SW480 (cell line): ENCODE data around the gene TAS2R46.
"Not testable (repeated sequence)": the region's sequence is repeated elsewhere in the genome, so short reads cannot be mapped to it uniquely, and the experiment has no call there.

Experiments used
- DNase-seq: peaks from one replicate; pipeline ENCODE4 v3.0.0-alpha.2; 2016; ENCODE audit warnings: low spot score

Gene TAS2R46

DNA sequence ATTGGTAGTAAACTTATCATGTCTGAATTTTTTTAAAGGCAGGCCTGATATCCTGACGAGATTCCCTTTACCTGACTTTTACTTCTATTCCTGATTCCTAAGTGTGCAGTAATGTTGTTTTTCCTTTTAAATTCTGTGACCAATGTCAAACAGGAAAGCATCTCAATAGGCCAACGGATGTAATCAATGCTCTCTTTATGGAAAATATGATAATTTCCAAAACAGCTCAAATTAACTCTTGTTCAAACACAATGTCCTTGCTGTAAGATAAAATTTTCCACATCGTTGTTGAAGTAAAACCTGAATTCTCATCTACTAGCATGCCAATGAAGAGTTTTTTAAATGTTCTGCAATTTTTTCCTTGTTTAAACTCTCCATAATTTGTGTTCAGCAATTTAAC lies 22.9 kb downstream of the TAS2R46 start:
- no peak for DNase-seq

DNA sequence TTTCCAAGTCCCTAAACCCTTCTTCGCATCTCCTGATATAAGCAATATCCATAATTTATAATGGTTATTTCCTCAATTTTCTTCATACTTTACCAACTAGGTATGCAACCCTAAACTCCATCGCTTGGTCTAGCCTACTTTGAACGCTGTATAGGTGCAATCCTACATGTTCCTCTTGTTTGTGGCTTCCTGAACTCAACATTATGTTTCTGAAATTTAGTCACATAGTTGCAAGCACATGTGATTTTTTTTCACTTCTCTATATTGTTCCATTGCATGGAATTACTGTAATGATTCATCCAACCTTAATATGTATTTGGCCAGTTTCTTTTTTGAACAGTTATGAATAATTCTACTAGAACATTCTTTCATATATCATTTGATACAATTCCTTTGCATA lies 28.1 kb downstream of the TAS2R46 start:
- not testable (repeated sequence) for DNase-seq

DNA sequence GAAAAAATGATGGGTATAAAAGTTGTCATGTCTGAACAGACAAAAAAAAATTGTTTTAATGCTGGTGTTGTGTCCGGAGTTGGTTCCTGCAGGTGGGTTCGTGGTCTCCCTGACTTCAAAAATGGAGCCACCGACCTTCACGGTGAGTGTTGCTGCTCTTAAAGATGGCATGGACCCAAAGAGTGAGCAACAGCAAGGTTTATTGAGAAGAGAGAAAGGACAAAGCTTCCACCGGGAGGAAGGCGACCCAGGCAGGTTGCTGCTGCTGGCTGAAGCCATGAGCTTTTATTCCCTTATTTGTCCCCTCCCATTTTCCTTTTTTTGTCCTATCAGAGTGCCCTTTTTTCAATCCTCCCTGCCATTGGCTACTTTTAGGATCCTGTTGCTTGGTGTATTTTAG lies 30.8 kb downstream of the TAS2R46 start, which contains the start of gene TAS2R31:
Gene TAS2R31 (minus strand): TSS at position 101 of the 400 bp plus-strand sequence. CDS start 72 bp downstream, at position 29.
- DNase-seq = no peak

DNA sequence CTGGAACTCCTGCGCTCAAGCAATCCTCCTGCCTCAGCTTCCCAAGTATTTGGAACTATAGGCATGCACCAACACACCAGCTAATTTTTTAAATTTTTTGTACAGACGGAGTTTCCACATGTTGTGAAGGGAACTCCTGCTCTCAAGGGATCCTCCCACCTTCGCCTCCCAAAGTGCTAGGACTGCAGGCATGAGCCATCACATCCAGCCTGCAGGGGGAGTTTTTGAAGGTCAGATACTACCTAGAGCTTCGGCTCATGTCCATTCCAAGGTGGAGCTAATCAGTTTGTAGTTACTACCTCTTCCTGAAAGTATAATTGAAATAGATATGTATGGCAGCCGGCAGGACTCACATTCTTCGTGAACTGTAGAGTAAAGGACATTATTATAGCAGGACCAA lies 36.0 kb downstream of the TAS2R46 start:
- no peak for DNase-seq

GRCh38 chr12:11023387-11023786 lies 38.7 kb downstream of the TAS2R46 start:
- no peak for DNase-seq

DNA sequence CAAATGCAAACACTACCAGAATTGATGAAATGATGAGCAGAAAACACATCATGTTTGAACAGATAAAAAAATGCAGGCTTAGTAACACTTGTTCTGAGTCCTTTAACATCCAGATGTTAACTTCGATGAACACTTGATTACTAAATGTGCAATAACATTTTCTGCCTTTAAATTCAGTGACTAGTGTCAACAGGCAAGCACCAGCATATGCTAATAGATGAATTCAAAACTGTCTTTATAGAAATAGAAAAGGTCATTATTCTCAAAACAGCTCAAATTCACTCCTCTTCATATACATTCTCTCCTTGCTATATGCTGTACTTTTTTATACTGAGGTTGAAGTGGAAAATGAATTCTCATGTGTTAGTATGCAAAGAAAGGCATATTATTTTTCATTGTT lies 39.6 kb downstream of the TAS2R46 start, which contains the start of gene TAS2R19:
Gene TAS2R19 (minus strand): TSS at position 101 of the 400 bp plus-strand sequence. CDS start 49 bp downstream, at position 52.
- DNase-seq = no peak

- no peak for DNase-seq
Measured at GRCh38 chr12:11016937-11017336, 45.2 kb downstream of the TAS2R46 start.

DNA sequence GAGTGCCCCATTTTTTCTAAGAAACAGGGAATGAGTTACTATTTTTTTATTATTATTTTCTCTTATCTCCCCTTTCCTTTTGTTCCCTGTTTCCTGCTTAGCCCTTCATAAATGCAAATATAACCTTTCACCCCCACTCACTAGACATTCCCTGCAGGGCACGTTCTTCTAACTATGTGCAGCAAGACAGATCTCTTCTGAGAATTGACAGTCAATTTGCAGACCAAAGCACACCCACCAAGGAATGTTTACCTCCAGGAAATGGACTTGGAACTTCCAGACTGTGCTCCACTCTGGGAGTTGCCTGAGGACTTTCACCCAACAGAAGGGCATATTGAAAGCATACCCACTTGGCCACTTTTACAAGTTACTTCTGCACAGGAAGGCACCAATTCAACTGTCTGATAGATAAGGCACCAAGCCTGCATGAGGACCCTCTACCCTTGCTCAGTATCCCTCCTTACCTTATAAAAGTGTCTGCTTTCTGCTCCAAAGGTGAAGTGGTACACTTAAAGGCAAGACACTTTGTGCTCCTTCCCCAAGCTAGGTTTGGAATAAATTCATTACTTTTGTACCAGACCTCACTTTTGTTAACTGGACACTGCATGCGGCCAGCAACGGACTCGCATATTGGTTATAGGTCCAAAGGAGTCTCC lies 46.2 kb downstream of the TAS2R46 start:
- no peak for DNase-seq

- DNase-seq = no peak
Measured at GRCh38 chr12:11014234-11014633, 47.9 kb downstream of the TAS2R46 start.
